PFSK-1 (cell line): ENCODE data around the gene MYO3A.

Source experiments
- FOXP2 ChIP-seq: optimal IDR thresholded peaks from 2 replicates; pipeline ENCODE3; 2011; ENCODE audit warnings: borderline replicate concordance, control low read depth, inconsistent platforms; ENCODE audit not compliant: insufficient read depth; ENCODE audit errors: extremely low read length, extremely low read depth
- POLR2AphosphoS5 ChIP-seq: IDR thresholded peaks from 2 replicates; pipeline ENCODE4 v1.6.1; 2012; ENCODE audit warnings: low read depth, mild to moderate bottlenecking, control low read depth, low read length, moderate library complexity
- SIN3A ChIP-seq: IDR thresholded peaks from 2 replicates; pipeline ENCODE4 v1.6.1; 2012; ENCODE audit warnings: mild to moderate bottlenecking, low read length, moderate library complexity, borderline replicate concordance; ENCODE audit not compliant: insufficient read depth
- TAF1 ChIP-seq: IDR thresholded peaks from 2 replicates; pipeline ENCODE4 v1.6.1; 2012; ENCODE audit warnings: low read length, control low read depth, borderline replicate concordance; ENCODE audit not compliant: insufficient read depth
- TF ChIP-seq, protein P1 (sequence below), 2 experiments: IDR thresholded peaks; 2 replicates each; pipeline versions ENCODE4 v1.6.1 to v1.8.0; 2011 to 2012; ENCODE audit warnings: low read depth in 2 of 2, low read length in 2 of 2, control low read depth in 1 of 2, inconsistent platforms in 1 of 2, mild to moderate bottlenecking in 1 of 2, moderate library complexity in 1 of 2; ENCODE audit not compliant: insufficient read depth in 1 of 2

The MYO3A gene

DNA sequence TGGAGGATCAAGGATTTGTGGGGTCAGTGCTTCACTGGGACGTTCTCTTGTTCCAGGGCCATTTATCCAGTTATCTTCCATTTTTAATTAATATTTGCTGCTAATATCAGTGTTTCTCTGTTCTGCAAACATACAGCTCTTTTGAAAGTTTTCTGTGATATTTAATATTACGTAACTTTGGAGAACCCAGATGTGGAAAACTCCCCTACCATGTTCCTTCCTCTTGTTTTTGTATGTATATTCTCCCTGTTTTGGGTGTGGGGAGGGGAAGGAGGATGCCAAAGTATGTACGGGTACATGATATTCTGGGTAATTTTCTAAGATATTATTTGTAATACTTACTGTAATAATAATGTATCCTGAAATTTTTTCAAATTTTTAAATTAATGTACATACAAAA lies 55.9 kb downstream of the MYO3A start:
- TF ChIP-seq POLR2AphosphoS5 = no peak
- no peak for TF ChIP-seq SIN3A
- TF ChIP-seq, protein P1, sequence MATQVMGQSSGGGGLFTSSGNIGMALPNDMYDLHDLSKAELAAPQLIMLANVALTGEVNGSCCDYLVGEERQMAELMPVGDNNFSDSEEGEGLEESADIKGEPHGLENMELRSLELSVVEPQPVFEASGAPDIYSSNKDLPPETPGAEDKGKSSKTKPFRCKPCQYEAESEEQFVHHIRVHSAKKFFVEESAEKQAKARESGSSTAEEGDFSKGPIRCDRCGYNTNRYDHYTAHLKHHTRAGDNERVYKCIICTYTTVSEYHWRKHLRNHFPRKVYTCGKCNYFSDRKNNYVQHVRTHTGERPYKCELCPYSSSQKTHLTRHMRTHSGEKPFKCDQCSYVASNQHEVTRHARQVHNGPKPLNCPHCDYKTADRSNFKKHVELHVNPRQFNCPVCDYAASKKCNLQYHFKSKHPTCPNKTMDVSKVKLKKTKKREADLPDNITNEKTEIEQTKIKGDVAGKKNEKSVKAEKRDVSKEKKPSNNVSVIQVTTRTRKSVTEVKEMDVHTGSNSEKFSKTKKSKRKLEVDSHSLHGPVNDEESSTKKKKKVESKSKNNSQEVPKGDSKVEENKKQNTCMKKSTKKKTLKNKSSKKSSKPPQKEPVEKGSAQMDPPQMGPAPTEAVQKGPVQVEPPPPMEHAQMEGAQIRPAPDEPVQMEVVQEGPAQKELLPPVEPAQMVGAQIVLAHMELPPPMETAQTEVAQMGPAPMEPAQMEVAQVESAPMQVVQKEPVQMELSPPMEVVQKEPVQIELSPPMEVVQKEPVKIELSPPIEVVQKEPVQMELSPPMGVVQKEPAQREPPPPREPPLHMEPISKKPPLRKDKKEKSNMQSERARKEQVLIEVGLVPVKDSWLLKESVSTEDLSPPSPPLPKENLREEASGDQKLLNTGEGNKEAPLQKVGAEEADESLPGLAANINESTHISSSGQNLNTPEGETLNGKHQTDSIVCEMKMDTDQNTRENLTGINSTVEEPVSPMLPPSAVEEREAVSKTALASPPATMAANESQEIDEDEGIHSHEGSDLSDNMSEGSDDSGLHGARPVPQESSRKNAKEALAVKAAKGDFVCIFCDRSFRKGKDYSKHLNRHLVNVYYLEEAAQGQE (IDR thresholded peaks at IDR 0.05; ENCODE audit: insufficient read depth in 1 of 2, low read depth in 2 of 2, low read length in 2 of 2) = no peak
- no peak for TF ChIP-seq TAF1
- no peak for TF ChIP-seq FOXP2

GRCh38 chr10:25999295-25999981 lies 65.4 kb downstream of the MYO3A start:
- TF ChIP-seq POLR2AphosphoS5 (no peak), SIN3A (no peak), TAF1 (no peak), FOXP2 (no peak)
- TF ChIP-seq, protein P1 (IDR thresholded peaks at IDR 0.05; ENCODE audit: insufficient read depth in 1 of 2, low read depth in 2 of 2, low read length in 2 of 2) = no peak

DNA sequence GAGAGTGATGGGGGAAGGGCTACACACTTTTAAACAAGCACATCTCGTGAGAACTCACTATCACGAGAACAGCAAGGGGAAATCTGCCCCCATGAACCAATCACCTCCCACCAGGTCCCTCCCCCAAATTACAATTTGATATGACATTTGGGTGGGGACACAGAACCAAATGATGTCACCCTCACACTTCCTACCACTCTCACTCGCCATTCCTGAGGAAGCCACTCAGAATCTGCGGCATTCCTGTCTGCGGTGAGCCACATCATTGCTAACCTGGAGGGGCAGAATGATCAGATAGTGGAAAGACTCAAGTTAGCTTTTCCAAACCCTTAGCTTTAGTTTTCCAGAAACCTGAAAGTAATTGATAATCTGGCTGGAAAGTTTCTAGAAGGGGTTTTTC lies 66.9 kb downstream of the MYO3A start:
- no peak for TF ChIP-seq POLR2AphosphoS5
- TF ChIP-seq, protein P1 (IDR thresholded peaks at IDR 0.05; ENCODE audit: insufficient read depth in 1 of 2, low read depth in 2 of 2, low read length in 2 of 2) = no peak
- TF ChIP-seq SIN3A = no peak
- no peak for TF ChIP-seq FOXP2
- TF ChIP-seq TAF1 = no peak

- TF ChIP-seq FOXP2 (no peak), SIN3A (no peak), TAF1 (no peak), POLR2AphosphoS5 (no peak)
- TF ChIP-seq, protein P1 (IDR thresholded peaks at IDR 0.05; ENCODE audit: insufficient read depth in 1 of 2, low read depth in 2 of 2, low read length in 2 of 2) = no peak
Observed at GRCh38 chr10:26015092-26015491, 81.1 kb downstream of the MYO3A start.

- TF ChIP-seq POLR2AphosphoS5 (no peak), FOXP2 (no peak), TAF1 (no peak), SIN3A (no peak)
- TF ChIP-seq, protein P1 (IDR thresholded peaks at IDR 0.05; ENCODE audit: insufficient read depth in 1 of 2, low read depth in 2 of 2, low read length in 2 of 2) = no peak
Observed at GRCh38 chr10:26022831-26023230, 88.8 kb downstream of the MYO3A start.
